H9 (cell line): ENCODE measurements around the gene MARK2. TPM values are rescaled to one million over a fixed set of nuclear protein-coding genes. Genes with fewer than 3 reads are reported as not detected.

ENCODE experiments used
- DNase-seq: peaks from one replicate; pipeline ENCODE4 v3.0.0-alpha.2; 2017
- H2AFZ ChIP-seq: one replicate; pipeline ENCODE4 v1.6.1; 2013; ENCODE audit warnings: mild to moderate bottlenecking, low read length, control low read depth, moderate library complexity
- H2AK5ac ChIP-seq: 2 replicates; pipeline ENCODE4 v1.6.1; 2013; ENCODE audit warnings: low read length, control low read depth, mixed read lengths; ENCODE audit not compliant: insufficient read length
- H2BK120ac ChIP-seq: one replicate; pipeline ENCODE4 v1.6.1; 2013; ENCODE audit warnings: low read depth, mild to moderate bottlenecking, low read length, control low read depth, inconsistent platforms; ENCODE audit not compliant: poor library complexity, severe bottlenecking
- H2BK12ac ChIP-seq: 2 replicates; pipeline ENCODE4 v1.6.1; 2013; ENCODE audit warnings: low read length, control low read depth, mixed read lengths, low read depth; ENCODE audit not compliant: insufficient read length
- H2BK15ac ChIP-seq: 2 replicates; pipeline ENCODE4 v1.6.1; 2013; ENCODE audit warnings: low read depth, low read length, control low read depth
- H2BK20ac ChIP-seq: one replicate; pipeline ENCODE4 v1.6.1; 2013; ENCODE audit warnings: low read depth, mild to moderate bottlenecking, low read length, control low read depth, inconsistent platforms; ENCODE audit not compliant: poor library complexity, severe bottlenecking
- H2BK5ac ChIP-seq: 2 replicates; pipeline ENCODE4 v1.6.1; 2013; ENCODE audit warnings: low read length, control low read depth, mixed read lengths; ENCODE audit not compliant: insufficient read length
- H3K14ac ChIP-seq: 2 replicates; pipeline ENCODE4 v1.6.1; 2013; ENCODE audit warnings: low read length, control low read depth; ENCODE audit not compliant: insufficient read depth
- H3K18ac ChIP-seq: 2 replicates; pipeline ENCODE4 v1.6.1; 2013; ENCODE audit warnings: low read depth, mild to moderate bottlenecking, mixed read lengths, low read length, control low read depth; ENCODE audit not compliant: insufficient read length
- H3K23ac ChIP-seq: 2 replicates; pipeline ENCODE4 v1.6.1; 2013; ENCODE audit warnings: low read length, control low read depth, mixed read lengths, low read depth; ENCODE audit not compliant: insufficient read length
- H3K23me2 ChIP-seq: 2 replicates; pipeline ENCODE4 v1.6.1; 2013; ENCODE audit warnings: low read depth, mild to moderate bottlenecking, mixed read lengths, low read length, control low read depth; ENCODE audit not compliant: insufficient read length, poor library complexity, severe bottlenecking
- H3K27ac ChIP-seq: 2 replicates; pipeline ENCODE4 v1.5.1; 2013; ENCODE audit warnings: low read length, control low read depth, mixed read lengths, low read depth; ENCODE audit not compliant: insufficient read length
- H3K27me3 ChIP-seq: 2 replicates; pipeline ENCODE4 v1.6.1; 2013; ENCODE audit warnings: low read length, control low read depth, inconsistent platforms; ENCODE audit not compliant: insufficient read depth
- H3K4ac ChIP-seq: 2 replicates; pipeline ENCODE4 v1.6.1; 2013; ENCODE audit warnings: low read depth, mild to moderate bottlenecking, control low read depth, inconsistent platforms, low read length, moderate library complexity
- H3K4me1 ChIP-seq: 2 replicates; pipeline ENCODE4 v1.6.1; 2013; ENCODE audit warnings: low read length, control low read depth, inconsistent platforms; ENCODE audit not compliant: insufficient read depth
- H3K4me2 ChIP-seq: 2 replicates; pipeline ENCODE4 v1.6.1; 2013; ENCODE audit warnings: low read length, control low read depth, mixed read lengths; ENCODE audit not compliant: insufficient read length, insufficient read depth
- H3K56ac ChIP-seq: 2 replicates; pipeline ENCODE4 v1.6.1; 2013; ENCODE audit warnings: low read depth, mild to moderate bottlenecking, mixed read lengths, low read length, control low read depth; ENCODE audit not compliant: insufficient read length
- H3K79me1 ChIP-seq: 2 replicates; pipeline ENCODE4 v1.6.1; 2013; ENCODE audit warnings: low read depth, mild to moderate bottlenecking, moderate library complexity, low read length, control low read depth, inconsistent platforms; ENCODE audit not compliant: insufficient read depth, poor library complexity, severe bottlenecking
- H3K79me2 ChIP-seq: 2 replicates; pipeline ENCODE4 v1.6.1; 2013; ENCODE audit warnings: low read length, control low read depth, inconsistent platforms; ENCODE audit not compliant: insufficient read depth
- H3K9ac ChIP-seq: 2 replicates; pipeline ENCODE4 v1.6.1; 2013; ENCODE audit warnings: low read length, control low read depth, mixed read lengths; ENCODE audit not compliant: insufficient read length; ENCODE audit errors: extremely low read depth
- H3K9me3 ChIP-seq: one replicate; pipeline ENCODE4 v1.6.1; 2013; ENCODE audit warnings: low read depth, low read length, inconsistent platforms; ENCODE audit not compliant: control insufficient read depth
- H3T11ph ChIP-seq: one replicate; pipeline ENCODE4 v1.6.1; 2013; ENCODE audit warnings: mild to moderate bottlenecking, low read length, control low read depth, inconsistent platforms
- H4K20me1 ChIP-seq: one replicate; pipeline ENCODE4 v1.6.1; 2013; ENCODE audit not compliant: control insufficient read depth, insufficient read length, insufficient read depth
- H4K5ac ChIP-seq: 2 replicates; pipeline ENCODE4 v1.6.1; 2013; ENCODE audit warnings: low read depth, mild to moderate bottlenecking, mixed read lengths, low read length, control low read depth; ENCODE audit not compliant: insufficient read length
- H4K8ac ChIP-seq: replicated peaks from 2 replicates; pipeline ENCODE4 v1.6.1; 2013; ENCODE audit warnings: low read length, control low read depth, mixed read lengths, low read depth; ENCODE audit not compliant: insufficient read length
- H4K91ac ChIP-seq: 2 replicates; pipeline ENCODE4 v1.6.1; 2013; ENCODE audit warnings: low read depth, mild to moderate bottlenecking, moderate library complexity, mixed read lengths, low read length, control low read depth; ENCODE audit not compliant: insufficient read length
- H3K27ac Mint-ChIP-seq, 3 experiments: 2 replicates in 2 of 3; 3 replicates in 1 of 3; pipeline ENCODE4 v1.8.0; 2020 to 2021; ENCODE audit warnings: mixed read lengths in 3 of 3, mild to moderate bottlenecking in 1 of 3, moderate library complexity in 1 of 3
- H3K27me3 Mint-ChIP-seq: 2 replicates; pipeline ENCODE4 v1.8.0; 2021; ENCODE audit warnings: low read depth, mild to moderate bottlenecking, moderate library complexity, mixed read lengths
- H3K36me3 Mint-ChIP-seq, 3 experiments: 2 replicates in 2 of 3; 3 replicates in 1 of 3; pipeline ENCODE4 v1.8.0; 2020 to 2021; ENCODE audit warnings: low read depth in 3 of 3, mixed read lengths in 3 of 3; ENCODE audit not compliant: insufficient read depth in 1 of 3
- H3K4me1 Mint-ChIP-seq, 2 experiments: 2 replicates each; pipeline ENCODE4 v1.8.0; 2020; ENCODE audit warnings: mixed read lengths in 2 of 2
- H3K4me3 Mint-ChIP-seq, 2 experiments: 2 replicates in 1 of 2; 3 replicates in 1 of 2; pipeline ENCODE4 v1.8.0; 2020 to 2021; ENCODE audit warnings: mild to moderate bottlenecking in 2 of 2, mixed read lengths in 2 of 2, moderate library complexity in 1 of 2
- H3K9me3 Mint-ChIP-seq, 2 experiments: 2 replicates in 1 of 2; 3 replicates in 1 of 2; pipeline ENCODE4 v1.8.0; 2020; ENCODE audit warnings: mild to moderate bottlenecking in 2 of 2, mixed read lengths in 2 of 2, moderate library complexity in 1 of 2
- WGBS: extraction: QIAGEN DNeasy Blood & Tissue Kit; methylation state at CpG from one replicate; pipeline ENCODE4 v1.1.7; 2013; ENCODE audit warnings: missing lambda C conversion rate, low lambda C conversion rate, mixed read lengths; ENCODE audit not compliant: insufficient read length; ENCODE audit errors: extremely low coverage; 5-methylcytosine and 5-hydroxymethylcytosine counted together
- total RNA-seq: library from RNA; stranded (reverse); gene quantifications from 2 replicates; pipeline ENCODE4 v1.2.1, GENCODE V29; 2021
- TF ChIP-seq, protein P1 (sequence below): fragments of 200-600 bp; sonication (generic); conservative IDR thresholded peaks from 3 replicates; pipeline ENCODE4 v1.8.0; 2021; ENCODE audit warnings: antibody characterized with exemption, mild to moderate bottlenecking

The MARK2 gene
- total RNA-seq, 1 experiment from 2014 or later, result 45.7 TPM

- peak overlapping the region in 1 of 2 experiments; percentile 17; a peak in 2 of 5 replicates for H3K4me3 Mint-ChIP-seq
Observed at GRCh38 chr11:63879598-63880402, 40.9 kb downstream of the MARK2 start.

More at GRCh38 chr11:63879598-63880402, 40.9 kb downstream of the MARK2 start:
- Histone ChIP-seq H3K23me2 (no peaks in the 10 kb centered on the region), H4K8ac (no peak overlapping the region), H3K4me1 (peaks cover 8% of the 10 kb centered on the region; the same call in 1 of the 2 replicates), H3K56ac (no peak overlapping the region), H3K27ac (no peak overlapping the region), H3K23ac (no peak overlapping the region), H2BK12ac (no peak overlapping the region), H3K9me3 (no peaks in the 10 kb centered on the region), H3K14ac (no peak overlapping the region), H2BK5ac (no peak overlapping the region), H3K79me2 (peaks cover 7% of the 10 kb centered on the region; the same call in 1 of the 2 replicates), H3T11ph (no peak overlapping the region), H3K4me2 (no peak overlapping the region), H3K79me1 (peaks cover 4% of the 10 kb centered on the region), H3K4ac (no peak overlapping the region), H2AK5ac (no peak overlapping the region), H2AFZ (no peak overlapping the region), H3K27me3 (no peaks in the 10 kb centered on the region), H4K5ac (no peak overlapping the region), H4K91ac (no peak overlapping the region), H3K9ac (peak overlapping the region; percentile 13), H2BK15ac (no peak overlapping the region), H3K18ac (no peak overlapping the region), H2BK120ac (no peak overlapping the region), H4K20me1 (no peaks in the 10 kb centered on the region), H2BK20ac (no peak overlapping the region)
- no peaks in the 10 kb centered on the region for H3K27me3 Mint-ChIP-seq
- H3K27ac Mint-ChIP-seq, result peak overlapping the region in 2 of 3 experiments; percentile 34 to 45; a peak in 3 of 7 replicates
- H3K4me1 Mint-ChIP-seq, result peaks cover 37 to 56% of the 10 kb centered on the region in 2 experiments
- H3K9me3 Mint-ChIP-seq, result no peaks in the 10 kb centered on the region
- TF ChIP-seq, protein P1, sequence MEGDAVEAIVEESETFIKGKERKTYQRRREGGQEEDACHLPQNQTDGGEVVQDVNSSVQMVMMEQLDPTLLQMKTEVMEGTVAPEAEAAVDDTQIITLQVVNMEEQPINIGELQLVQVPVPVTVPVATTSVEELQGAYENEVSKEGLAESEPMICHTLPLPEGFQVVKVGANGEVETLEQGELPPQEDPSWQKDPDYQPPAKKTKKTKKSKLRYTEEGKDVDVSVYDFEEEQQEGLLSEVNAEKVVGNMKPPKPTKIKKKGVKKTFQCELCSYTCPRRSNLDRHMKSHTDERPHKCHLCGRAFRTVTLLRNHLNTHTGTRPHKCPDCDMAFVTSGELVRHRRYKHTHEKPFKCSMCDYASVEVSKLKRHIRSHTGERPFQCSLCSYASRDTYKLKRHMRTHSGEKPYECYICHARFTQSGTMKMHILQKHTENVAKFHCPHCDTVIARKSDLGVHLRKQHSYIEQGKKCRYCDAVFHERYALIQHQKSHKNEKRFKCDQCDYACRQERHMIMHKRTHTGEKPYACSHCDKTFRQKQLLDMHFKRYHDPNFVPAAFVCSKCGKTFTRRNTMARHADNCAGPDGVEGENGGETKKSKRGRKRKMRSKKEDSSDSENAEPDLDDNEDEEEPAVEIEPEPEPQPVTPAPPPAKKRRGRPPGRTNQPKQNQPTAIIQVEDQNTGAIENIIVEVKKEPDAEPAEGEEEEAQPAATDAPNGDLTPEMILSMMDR, result no peak
- H3K36me3 Mint-ChIP-seq, result peaks cover 3 to 9% (median 8%) of the 10 kb centered on the region in 3 experiments
- WGBS, result no CpG with 5 or more reads among the region's 2 CpGs
- no peak for DNase-seq
